ENCODE results near the gene IL17B.

Gene IL17B

GRCh38 chr5:149408252-149409099, 29.4 kb upstream of the IL17B start:
- H3K36me3 ChIP-seq (replicated peaks; ENCODE audit: insufficient read depth, low read length), result no peaks in the 10 kb centered on the region
- no peak for TF ChIP-seq EZH2 (optimal IDR thresholded peaks at IDR 0.05; ENCODE audit: low read depth, low read length)
- TF ChIP-seq CTCF (IDR thresholded peaks at IDR 0.05; ENCODE audit: low read length), result no peak
- no peak for TF ChIP-seq EZH2phosphoT487 (IDR thresholded peaks at IDR 0.05; ENCODE audit: low read length)
- no peaks in the 10 kb centered on the region for H3K27me3 ChIP-seq (replicated peaks; ENCODE audit: insufficient read depth, low read length)
- no peak overlapping the region for H3K4me2 ChIP-seq (ENCODE audit: low read depth, low read length)
- H3K4me1 ChIP-seq (ENCODE audit: low read length), result no peaks in the 10 kb centered on the region
- H2AFZ ChIP-seq (ENCODE audit: low read length), result no peak overlapping the region
- no peak overlapping the region for H3K4me3 ChIP-seq (ENCODE audit: low read length)
- no peaks in the 10 kb centered on the region for H4K20me1 ChIP-seq (ENCODE audit: insufficient read depth, low read length)
- H3F3A ChIP-seq (ENCODE audit: insufficient read depth, low read length), result no peaks in the 10 kb centered on the region
- H3K9me2 ChIP-seq (replicated peaks; ENCODE audit: insufficient read depth, low read length), result no peaks in the 10 kb centered on the region
- H3K79me2 ChIP-seq (ENCODE audit: low read length), result no peaks in the 10 kb centered on the region
- H3K9me3 ChIP-seq (replicated peaks; ENCODE audit: insufficient read depth, low read length), result no peaks in the 10 kb centered on the region
- no peak overlapping the region for H3K27ac ChIP-seq (ENCODE audit: low read length)
- DNase-seq, result no peak
- no peak overlapping the region for H3K9ac ChIP-seq (ENCODE audit: low read length)

- no peaks in the 10 kb centered on the region for H3K4me1 ChIP-seq (ENCODE audit: low read length)
- no peak overlapping the region for H3K4me2 ChIP-seq (ENCODE audit: low read depth, low read length)
- no peaks in the 10 kb centered on the region for H3F3A ChIP-seq (ENCODE audit: insufficient read depth, low read length)
- no peak for DNase-seq
- no peaks in the 10 kb centered on the region for H3K9me3 ChIP-seq (replicated peaks; ENCODE audit: insufficient read depth, low read length)
- H3K27me3 ChIP-seq (replicated peaks; ENCODE audit: insufficient read depth, low read length), result no peaks in the 10 kb centered on the region
- H3K9me2 ChIP-seq (replicated peaks; ENCODE audit: insufficient read depth, low read length), result no peaks in the 10 kb centered on the region
- no peaks in the 10 kb centered on the region for H3K79me2 ChIP-seq (ENCODE audit: low read length)
- no peak overlapping the region for H3K4me3 ChIP-seq (ENCODE audit: low read length)
- no peak overlapping the region for H3K27ac ChIP-seq (ENCODE audit: low read length)
- H3K36me3 ChIP-seq (replicated peaks; ENCODE audit: insufficient read depth, low read length), result no peaks in the 10 kb centered on the region
- H4K20me1 ChIP-seq (ENCODE audit: insufficient read depth, low read length), result no peaks in the 10 kb centered on the region
- H2AFZ ChIP-seq (ENCODE audit: low read length), result no peak overlapping the region
- H3K9ac ChIP-seq (ENCODE audit: low read length), result no peak overlapping the region
- no peak for TF ChIP-seq EZH2phosphoT487 (IDR thresholded peaks at IDR 0.05; ENCODE audit: low read length)
- TF ChIP-seq EZH2 (optimal IDR thresholded peaks at IDR 0.05; ENCODE audit: low read depth, low read length), result no peak
- TF ChIP-seq CTCF (IDR thresholded peaks at IDR 0.05; ENCODE audit: low read length), result no peak
Observed at GRCh38 chr5:149407323-149408251, 28.5 kb upstream of the IL17B start.

DNA sequence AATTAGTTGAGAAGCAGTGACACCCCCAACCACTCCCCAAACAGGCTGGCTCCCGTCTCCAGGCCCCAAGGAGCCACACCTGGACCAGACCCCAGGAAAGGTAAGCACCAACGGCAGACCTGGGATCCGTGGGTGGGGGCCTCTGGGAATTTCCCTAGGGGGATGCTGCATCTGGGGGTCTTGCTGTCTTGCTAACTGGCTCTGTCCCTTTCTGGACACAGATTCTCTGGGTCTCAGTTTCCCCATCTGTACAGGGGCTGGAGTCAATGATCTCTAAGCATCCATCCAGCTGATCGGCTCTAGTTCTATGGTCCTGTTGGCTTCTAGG, 27.9 kb upstream of the IL17B start:
- H3K27ac ChIP-seq (ENCODE audit: low read length), result no peak overlapping the region

More for the DNA sequence above, 27.9 kb upstream of the IL17B start:
- Histone ChIP-seq H3K4me3 (ENCODE audit: low read length) (no peak overlapping the region), H3K4me2 (ENCODE audit: low read depth, low read length) (no peak overlapping the region), H3K4me1 (ENCODE audit: low read length) (no peaks in the 10 kb centered on the region), H3K9me2 (replicated peaks; ENCODE audit: insufficient read depth, low read length) (no peaks in the 10 kb centered on the region), H3K27me3 (replicated peaks; ENCODE audit: insufficient read depth, low read length) (no peaks in the 10 kb centered on the region), H3K79me2 (ENCODE audit: low read length) (no peaks in the 10 kb centered on the region), H3K9me3 (replicated peaks; ENCODE audit: insufficient read depth, low read length) (no peaks in the 10 kb centered on the region), H3K9ac (ENCODE audit: low read length) (no peak overlapping the region), H4K20me1 (ENCODE audit: insufficient read depth, low read length) (no peaks in the 10 kb centered on the region), H2AFZ (ENCODE audit: low read length) (no peak overlapping the region), H3K36me3 (replicated peaks; ENCODE audit: insufficient read depth, low read length) (no peaks in the 10 kb centered on the region), H3F3A (ENCODE audit: insufficient read depth, low read length) (no peaks in the 10 kb centered on the region)
- no peak for DNase-seq
- no peak for TF ChIP-seq CTCF (IDR thresholded peaks at IDR 0.05; ENCODE audit: low read length)
- no peak for TF ChIP-seq EZH2phosphoT487 (IDR thresholded peaks at IDR 0.05; ENCODE audit: low read length)
- no peak for TF ChIP-seq EZH2 (optimal IDR thresholded peaks at IDR 0.05; ENCODE audit: low read depth, low read length)
